Kidney tubule cell (primary cell): ENCODE data around the gene CTNND2.
"Not testable (repeated sequence)": the region's sequence is repeated elsewhere in the genome, so short reads cannot be mapped to it uniquely, and the experiment has no call there.

Source experiments
- DNase-seq: peaks from one replicate; pipeline ENCODE4 v3.0.0-alpha.2; 2018; ENCODE audit warnings: low spot score

CTNND2 gene

DNA sequence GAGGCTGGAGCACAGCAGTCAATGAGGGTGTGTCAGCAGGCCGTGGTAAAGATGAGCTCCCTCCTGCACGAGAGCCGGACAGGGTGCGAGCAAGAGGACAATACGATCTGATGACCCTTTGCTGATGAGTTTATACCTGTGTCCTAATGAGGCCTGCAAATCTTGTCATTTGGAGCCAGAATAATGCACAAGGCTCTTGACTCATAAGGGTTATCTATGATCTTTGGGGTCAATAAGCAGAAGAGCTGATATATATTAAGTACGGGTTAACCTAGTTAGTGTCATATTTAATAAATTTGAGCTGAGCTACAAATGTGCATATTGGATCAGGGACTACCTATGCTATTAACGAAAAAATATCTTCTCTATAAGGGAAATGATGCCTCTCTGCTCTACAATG is 46.9 kb downstream of the CTNND2 start:
- no peak for DNase-seq

DNA sequence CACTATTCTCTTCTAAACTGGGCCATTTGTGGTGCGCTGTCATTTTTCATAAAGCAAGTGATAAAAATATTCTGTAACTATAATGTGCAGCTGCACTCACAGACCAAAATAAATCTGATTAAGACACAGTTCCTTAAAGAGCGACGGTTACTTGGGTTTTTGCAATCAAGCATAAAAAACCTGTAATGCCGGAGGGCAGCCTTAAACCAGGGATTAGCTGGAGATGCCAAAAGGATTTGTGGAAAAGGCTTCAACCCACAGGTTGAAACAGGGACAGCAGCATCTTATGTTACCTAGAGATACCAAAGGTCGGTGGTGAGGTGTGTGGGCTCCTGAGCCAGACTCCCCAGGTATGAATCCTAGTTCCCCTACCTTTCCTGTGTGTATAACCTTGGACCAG is 49.3 kb downstream of the CTNND2 start:
- no peak for DNase-seq

DNA sequence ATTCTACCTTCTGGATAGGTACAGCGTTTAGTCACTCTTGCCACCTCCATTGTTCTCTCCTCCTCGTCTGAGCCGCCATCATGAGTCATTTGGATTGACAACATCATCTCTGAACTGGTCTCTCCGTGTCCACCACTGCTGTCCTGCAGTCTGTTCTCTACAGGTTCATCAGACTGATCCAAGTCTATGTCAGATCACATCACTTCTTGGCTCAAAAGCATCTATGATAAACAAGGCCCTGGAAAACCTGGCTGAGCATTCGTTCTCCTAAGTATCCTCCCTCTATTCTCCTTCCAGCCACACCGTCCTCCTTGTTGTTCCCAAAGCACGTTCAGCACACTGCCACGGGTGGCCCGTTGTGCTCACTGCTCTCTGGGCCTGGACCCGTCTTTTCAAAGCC is 50.5 kb downstream of the CTNND2 start:
- no peak for DNase-seq

DNA sequence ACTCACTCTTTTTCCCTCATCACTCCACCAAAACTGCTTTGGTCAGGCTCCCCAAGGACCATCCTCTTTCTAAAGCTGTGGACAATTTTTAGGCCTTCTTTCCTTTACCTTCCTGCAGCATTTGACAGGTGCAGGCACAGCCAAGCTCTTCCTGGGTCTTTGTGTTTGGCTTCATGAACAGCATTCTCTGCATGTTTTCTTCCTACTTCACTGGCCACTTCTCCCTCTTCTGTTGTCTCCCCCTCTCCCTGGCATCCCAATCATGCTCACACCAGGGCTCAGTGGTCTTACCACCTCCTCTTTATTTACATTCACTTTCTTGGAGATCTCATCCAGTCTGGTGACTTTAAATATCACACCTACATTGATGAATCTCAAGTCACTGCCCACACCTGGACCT is 51.1 kb downstream of the CTNND2 start:
- DNase-seq: no peak

DNA sequence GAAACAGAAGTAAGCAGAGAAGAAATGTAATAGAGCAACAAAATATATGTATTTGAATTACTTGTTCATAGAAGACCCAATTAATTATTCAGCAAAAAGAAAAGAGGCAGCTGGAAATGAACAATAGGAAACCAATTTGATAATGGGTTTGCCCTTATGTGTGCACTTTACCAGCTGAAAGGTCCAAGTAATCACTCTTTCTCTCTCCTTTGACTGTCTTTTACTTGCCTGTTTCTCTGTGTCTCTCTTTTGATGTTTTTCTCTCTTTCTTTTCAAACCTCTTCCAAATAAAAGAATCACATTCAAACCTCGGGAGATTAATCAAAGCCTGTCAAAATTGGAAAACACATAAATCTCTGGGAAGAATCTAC is 51.5 kb downstream of the CTNND2 start:
- DNase-seq: no peak

DNA sequence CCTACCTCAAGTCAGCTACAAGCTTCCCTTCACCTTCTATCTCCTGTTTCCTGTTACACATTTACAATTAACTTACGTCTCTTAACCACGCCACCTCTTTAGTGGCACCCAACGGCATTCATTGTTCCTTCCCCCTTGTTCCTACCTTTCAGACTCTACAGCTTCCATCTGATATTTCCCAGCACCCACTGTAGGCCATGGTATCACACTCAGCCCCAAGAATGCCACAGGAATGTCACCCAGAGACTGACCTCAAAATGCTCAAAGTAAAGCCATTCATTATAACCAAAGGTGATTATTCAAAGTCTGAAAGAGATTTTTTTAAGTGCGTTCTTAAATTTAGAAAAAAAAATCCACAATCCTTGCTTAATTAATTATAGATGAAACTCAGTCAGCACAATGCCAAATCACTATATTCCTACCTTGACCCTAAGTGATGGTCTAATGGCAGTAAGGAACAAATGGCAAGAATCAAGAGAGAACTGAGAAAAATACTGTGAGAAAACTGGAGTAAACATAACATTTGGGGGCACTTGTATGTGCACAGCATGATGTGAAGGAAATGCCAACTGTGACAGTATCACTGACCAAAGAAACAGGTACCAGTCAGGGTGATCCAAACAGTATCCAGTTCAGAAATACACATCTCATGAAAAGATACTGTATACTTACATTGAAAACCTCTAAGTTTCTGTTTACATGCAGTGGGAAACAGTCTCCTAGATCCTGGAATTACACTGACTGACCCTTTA is 52.1 kb downstream of the CTNND2 start:
- peak; percentile 1 for DNase-seq

DNA sequence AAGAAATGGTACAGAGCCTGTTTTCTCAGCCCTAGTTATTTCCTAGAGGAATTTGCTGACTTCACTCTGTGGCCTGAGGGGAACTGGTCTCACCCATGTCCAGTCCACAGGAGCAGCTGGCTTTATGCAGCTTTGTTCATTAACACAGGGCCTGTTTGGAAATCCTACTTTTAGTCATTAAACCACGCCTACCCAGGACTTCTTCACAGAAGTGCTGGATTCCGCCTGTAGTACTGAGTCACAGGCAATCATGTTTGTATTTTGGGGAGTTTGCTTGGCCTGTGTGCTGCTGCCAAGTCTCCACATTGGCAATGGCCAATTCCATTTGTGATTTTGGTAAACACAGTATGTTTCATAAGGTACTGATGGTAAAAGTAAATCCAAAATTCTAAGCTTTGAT is 52.8 kb downstream of the CTNND2 start:
- peak; percentile 15 for DNase-seq

DNA sequence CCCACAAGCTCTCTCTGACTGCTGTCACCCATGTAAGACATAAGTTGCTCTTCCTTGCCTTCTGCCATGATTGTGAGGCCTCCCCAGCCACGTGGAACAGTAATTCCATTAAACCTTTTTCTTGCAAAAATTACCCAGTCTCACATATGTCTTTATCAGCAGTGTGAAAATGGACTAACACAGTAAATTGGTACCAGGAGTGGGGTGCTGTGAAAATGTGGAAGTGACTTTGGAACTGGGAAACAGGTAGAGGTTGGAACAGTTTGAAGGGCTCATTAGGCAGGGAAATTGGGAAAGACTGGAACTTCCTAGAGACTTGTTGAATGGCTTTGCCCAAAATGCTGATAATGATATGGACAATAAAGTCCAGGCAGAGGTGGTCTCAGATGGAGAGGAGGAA is 75.7 kb downstream of the CTNND2 start:
- DNase-seq: not testable (repeated sequence)

DNA sequence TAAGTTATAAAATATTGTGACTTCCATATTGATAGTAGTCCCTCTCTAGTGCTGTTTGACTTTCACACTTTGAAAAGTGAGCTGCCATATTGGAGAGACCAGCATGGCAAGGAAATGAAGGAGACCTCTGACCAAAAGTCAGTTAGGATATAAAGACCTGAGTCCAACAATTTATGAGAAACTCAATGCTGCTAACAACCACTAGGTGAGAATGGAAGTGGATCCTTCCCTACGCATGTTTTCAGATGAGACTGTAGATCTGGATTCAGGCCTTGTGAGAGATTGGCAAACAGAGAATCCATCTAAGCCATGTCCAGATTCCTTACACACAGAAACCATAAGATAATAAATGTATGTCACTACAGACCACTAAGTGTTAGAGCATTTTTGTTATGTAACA is 81.6 kb downstream of the CTNND2 start:
- DNase-seq: no peak

DNA sequence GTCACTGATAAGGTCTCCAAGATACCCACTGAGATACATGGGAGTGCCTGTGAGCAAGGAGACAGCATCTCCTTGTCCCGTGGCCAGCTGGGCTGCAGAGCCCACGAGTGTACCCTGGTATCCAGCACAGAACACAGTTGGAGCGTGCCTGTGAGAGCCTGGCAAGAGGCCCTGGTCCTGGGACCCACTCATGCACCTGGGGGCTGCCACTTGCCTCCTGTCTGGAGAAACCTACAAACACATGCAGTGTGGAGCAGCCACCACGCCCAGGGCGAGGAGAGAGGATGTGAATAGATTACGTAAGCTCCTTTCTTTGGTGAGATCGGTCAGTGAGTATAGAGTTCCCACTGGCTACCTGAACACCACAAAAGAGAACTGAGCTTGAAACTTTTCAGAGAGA is 88.3 kb downstream of the CTNND2 start:
- no peak for DNase-seq

DNA sequence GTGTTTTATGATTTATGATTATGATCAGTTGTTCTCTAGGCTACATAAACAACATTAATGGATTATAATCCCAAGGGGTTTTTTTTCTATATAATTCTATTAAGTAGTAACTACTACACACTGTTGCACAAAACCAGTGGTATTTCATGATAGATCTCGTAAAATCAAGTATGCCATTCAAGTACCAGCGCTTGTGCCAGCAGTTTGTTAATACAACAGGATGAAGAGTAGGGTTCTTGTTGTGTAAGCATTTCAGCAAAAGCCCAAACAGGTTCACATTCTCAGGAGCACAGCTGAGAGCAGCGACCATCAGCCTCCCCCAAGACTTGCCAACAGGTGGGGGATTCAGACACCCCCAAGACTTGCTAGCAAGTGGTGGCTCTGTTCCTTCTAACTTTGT is 88.8 kb downstream of the CTNND2 start:
- DNase-seq: no peak

DNA sequence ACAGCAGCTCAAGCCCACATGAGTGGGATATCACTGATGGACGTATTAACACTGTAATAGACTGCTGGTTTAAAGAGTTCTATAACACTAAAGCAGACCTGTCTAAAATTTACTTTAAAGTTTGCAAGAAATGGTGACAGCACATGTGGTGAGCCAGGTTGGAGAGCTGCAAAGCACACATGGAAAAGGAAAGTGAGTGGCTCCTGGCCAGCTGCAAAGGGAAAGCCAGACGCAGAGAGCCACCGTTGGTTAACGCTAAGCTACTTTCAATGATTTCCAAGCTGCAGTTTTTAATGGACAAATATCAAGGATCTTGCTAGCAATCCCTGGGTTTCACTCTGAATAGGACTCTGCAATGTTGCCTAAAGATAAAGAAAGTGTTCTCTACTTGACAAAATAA is 89.9 kb downstream of the CTNND2 start:
- no peak for DNase-seq

DNA sequence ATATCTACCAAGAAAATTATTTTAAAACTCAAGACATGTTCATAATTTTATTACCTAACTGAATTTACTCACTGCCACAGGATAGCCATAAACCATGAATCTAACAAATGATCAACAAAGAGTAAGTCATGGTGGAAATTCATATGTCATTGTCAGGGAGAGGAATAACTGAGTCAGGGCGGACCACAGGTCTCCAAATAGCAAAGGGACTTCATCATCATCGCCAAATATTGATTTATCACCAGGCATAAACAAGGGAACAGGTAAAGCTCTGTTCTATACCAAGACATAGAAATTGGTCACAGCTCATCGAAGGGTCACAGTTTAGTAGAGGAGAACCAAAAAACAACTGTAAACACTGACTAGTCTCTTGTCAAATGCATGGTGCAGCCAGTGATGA is 94.8 kb downstream of the CTNND2 start:
- DNase-seq: no peak

DNA sequence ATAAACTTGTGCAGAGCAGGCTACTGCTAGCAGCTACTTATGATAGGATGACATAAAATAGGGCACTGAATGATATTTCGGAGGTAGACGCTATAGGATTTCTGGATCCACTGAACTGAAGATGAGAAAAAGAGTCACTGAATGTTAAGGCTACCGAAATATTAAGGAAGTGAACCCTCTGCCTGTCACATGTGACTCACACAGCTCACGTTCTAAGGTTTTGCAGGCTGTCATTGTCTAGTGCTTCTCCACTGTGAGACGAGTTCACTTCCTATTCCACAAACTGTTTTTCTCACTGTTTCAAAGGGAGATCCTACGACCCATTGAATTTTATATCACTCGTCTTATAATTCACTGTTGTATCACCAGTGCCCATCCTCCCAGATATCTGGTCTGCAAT is 100.8 kb downstream of the CTNND2 start:
- no peak for DNase-seq

DNA sequence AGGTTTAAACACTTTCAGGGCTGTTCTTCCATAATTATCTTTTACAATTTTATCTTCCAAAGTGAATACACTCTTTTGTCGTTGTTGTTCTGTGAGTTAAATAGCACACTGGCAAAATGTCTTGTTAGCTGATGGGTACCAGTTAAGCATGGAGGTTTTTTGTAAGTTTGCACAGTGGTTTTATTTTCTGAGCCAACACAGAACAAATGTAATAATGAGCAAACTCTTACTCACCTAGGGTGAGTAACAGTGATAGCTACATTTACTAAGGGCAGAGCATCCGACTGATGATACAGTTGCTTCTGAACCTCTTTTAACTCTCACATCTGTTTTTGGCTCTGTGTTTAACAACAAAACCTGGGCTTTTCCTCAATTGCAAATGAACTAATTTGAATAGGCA is 103.2 kb downstream of the CTNND2 start:
- no peak for DNase-seq

DNA sequence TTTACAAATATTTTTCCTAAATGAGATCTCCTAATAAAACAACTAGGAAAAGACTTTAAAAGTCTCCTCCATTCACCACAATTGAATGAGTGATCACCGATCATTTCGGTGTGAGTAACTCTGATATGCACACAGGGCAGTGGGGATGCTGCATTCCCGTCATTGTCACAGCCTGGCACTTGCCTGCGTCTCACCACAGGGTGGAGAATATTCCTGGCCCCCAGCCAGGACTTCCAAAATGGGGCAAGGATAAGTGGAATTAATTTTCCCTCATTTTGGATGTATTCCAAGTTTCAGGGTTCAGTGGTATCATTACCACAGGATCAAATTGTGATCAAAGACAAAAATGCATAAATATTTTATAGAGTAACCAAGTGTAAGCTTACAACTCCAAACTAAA is 107.1 kb downstream of the CTNND2 start:
- no peak for DNase-seq

DNA sequence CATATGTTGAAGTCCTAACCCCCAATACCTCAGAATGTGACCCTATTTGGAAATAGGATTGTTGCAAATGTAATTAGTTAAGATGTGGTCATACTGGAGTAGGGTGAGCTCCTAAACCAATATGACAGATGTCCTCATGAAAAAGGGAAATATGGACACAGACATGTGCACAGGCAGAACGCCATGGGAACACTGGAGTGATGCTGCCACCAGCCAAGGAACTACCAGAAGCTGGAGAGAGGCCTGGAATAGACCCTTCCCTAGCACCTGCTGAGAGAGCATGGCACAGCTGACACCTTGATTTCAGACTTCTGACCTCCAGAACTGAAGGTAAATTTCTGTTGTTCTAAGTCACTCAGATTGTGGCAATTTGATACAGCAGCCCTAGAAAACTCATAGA is 110.8 kb downstream of the CTNND2 start:
- no peak for DNase-seq

DNA sequence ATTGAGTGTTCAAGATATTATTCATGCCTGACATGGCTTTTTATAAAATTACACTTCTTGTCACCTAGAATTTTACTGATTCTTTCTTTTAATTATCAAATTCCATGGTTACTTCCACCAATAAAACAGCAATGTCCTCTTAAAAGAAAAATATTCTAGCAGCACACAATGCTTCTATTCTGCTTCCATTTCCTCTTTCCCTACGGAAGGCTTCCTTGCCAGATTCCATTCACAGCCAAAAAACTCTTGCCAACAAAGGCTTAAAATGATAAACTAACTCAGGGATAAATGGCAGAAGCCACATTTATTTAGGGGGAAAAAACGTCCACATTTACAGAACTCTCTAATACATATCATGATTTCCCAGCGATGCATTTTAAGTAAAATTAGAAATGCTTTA is 111.6 kb downstream of the CTNND2 start:
- no peak for DNase-seq

DNA sequence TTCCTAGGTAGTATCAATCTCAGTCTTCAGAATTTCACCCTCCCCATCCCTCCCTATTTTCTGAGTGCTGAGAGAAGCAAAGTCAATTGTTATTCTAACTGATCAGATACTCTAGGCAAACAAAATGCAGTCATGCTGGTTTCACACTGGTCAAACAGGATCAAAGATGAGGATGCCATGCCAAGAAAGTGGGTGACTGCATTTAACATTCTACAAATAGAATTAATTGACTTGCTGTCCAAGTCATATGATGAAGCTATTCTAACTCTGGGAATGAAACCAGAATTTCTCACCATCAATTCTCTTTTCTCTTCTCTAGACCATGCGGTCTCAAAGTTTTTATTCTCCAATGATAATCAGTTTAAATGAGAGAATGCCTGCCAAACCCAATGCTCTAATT is 112.5 kb downstream of the CTNND2 start:
- DNase-seq: no peak

DNA sequence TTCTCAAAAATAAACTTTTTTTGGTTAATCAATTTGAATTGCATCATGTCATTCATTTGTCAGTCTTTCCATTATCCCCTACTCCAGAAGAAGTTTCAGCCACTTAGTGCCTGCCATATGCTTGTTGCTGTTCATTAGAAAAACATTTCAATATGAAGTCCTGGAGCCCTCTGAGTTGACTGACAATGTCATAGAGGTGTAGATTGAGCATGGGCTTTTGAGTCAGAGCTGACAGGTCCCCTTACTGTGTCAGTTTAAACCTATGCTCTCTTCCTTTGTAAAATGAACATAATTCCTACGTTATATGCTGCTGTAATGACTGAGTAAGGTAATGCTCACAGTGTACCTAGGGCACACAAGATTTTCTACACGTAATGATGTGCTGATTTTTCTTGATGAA is 114.0 kb downstream of the CTNND2 start:
- no peak for DNase-seq

DNA sequence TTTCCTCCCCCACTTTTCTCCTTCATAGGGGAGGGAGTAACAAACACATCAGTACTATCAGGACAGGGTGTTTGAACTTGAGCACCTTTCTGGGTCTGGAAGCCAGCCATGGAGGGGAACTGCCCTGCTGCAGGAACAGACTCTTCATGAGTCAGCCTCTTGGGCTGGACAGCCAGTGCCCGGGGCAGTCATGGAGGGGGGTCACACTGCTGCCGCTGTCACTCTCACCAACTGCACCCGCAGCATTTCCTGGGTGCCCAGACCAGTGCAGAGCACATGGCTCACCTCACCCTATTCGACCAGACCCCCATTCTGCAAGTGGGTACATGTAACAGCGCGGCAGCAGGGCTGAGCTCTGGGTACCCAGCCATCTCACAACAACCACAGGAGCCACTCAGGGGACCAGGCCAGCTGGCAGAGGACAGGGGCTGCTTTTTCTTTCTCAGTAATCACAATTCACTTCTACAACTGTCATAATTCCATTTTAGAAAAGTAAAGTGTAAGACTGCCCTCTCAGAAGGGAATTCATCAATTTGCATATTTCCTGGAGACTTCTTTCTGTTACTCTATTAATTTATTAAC is 118.4 kb downstream of the CTNND2 start:
- no peak for DNase-seq

DNA sequence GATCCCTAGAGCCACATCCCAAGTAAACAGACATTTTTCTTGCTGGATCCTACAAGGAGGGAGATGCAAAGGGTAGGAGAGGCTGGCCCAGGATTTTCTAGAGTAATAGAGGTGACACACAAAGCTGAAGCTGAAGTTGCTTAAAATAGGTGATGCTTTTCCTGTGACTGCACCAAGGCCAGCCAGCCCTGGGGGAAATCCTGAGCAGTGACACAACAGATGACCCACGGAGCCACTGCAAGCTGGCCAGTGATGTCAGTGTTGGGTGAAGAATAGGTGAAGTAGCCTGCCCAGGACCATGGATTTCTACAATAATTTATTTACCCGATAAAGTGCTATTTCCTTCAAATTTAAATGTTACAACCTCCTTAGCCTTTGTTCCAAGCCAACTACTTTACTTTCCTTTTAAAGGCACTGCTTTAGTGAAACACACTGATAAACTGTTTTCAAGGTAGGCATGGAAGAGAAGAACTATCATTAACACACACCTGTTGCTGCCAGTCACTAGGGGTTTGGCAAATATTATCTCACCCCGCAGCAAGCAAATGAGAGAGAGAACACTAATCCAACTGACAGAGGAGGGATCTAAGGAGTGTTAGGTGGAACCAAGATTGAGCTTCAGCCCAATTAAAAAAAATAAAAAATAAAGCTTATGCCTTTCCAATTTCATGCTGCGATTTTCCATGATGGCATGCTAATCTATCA is 123.5 kb downstream of the CTNND2 start:
- no peak for DNase-seq

DNA sequence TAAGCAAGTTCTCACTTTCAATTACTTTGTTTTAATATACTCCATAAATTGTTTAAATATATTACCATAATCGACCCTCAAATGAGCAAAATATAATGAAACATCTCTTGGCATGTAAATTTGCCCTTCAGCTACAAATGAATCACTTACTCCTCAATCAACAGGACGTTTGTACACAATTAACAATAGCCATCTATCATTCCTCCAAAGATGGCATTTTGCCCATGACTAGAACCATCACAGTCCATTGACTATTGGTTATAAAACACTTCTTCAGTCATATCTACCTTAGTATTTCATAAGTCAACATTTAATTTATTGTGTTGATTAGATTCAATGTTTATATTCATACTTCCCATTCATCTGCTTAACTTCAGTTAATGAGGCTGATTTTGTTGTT is 127.2 kb downstream of the CTNND2 start:
- DNase-seq: no peak

DNA sequence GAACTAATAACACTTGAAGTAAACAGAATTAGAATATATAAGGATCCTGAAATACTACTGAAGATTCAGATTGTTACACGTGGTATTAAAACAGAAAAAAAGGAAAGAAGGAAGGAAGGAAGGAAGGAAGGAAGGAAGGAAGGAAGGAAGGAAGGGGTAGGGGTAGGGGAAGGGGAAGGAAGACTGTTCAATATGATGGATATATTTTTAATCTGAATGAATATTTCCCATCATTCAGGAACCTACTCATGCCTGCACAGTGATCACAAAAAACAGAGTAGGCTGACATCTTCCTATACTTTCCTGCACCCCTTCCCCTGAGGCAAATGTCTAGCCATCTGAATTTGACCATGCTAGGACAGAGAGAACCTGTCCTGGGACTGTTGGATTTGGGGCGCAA is 133.9 kb downstream of the CTNND2 start:
- DNase-seq: no peak
